Osteocyte (in vitro differentiated cells): Measurements from ENCODE around the gene ESPN. TPM values are rescaled to one million over a fixed set of nuclear protein-coding genes. Genes with fewer than 3 reads are reported as not detected.

Experiments
- DNase-seq: peaks from one replicate; pipeline ENCODE4 v3.0.0; 2021; ENCODE audit warnings: mixed read lengths; ENCODE audit not compliant: unreplicated experiment; ENCODE audit errors: extremely low spot score
- H3K27ac Mint-ChIP-seq: one replicate; pipeline ENCODE4 v1.8.0; 2021; ENCODE audit warnings: mild to moderate bottlenecking, mixed read lengths; ENCODE audit not compliant: unreplicated experiment
- H3K27me3 Mint-ChIP-seq: one replicate; pipeline ENCODE4 v1.8.0; 2021; ENCODE audit warnings: mixed read lengths; ENCODE audit not compliant: unreplicated experiment
- H3K36me3 Mint-ChIP-seq: one replicate; pipeline ENCODE4 v1.8.0; 2021; ENCODE audit warnings: mixed read lengths; ENCODE audit not compliant: unreplicated experiment
- H3K4me1 Mint-ChIP-seq: one replicate; pipeline ENCODE4 v1.8.0; 2021; ENCODE audit warnings: mixed read lengths; ENCODE audit not compliant: unreplicated experiment
- H3K4me3 Mint-ChIP-seq: one replicate; pipeline ENCODE4 v1.8.0; 2021; ENCODE audit warnings: mild to moderate bottlenecking, moderate library complexity, mixed read lengths; ENCODE audit not compliant: unreplicated experiment
- H3K9me3 Mint-ChIP-seq: one replicate; pipeline ENCODE4 v1.8.0; 2021; ENCODE audit warnings: mixed read lengths; ENCODE audit not compliant: unreplicated experiment
- total RNA-seq: library from RNA; stranded (reverse); gene quantifications from 2 replicates; pipeline ENCODE4 v1.2.1, GENCODE V29; 2021
- TF ChIP-seq, protein P1 (sequence below): fragments of 200-600 bp; sonication (generic); IDR thresholded peaks from 2 replicates; pipeline ENCODE4 v1.5.0; 2021; ENCODE audit warnings: antibody characterized with exemption, mild to moderate bottlenecking, moderate library complexity

The ESPN gene
- total RNA-seq, 1 donor from 2014 or later: not detected

DNA sequence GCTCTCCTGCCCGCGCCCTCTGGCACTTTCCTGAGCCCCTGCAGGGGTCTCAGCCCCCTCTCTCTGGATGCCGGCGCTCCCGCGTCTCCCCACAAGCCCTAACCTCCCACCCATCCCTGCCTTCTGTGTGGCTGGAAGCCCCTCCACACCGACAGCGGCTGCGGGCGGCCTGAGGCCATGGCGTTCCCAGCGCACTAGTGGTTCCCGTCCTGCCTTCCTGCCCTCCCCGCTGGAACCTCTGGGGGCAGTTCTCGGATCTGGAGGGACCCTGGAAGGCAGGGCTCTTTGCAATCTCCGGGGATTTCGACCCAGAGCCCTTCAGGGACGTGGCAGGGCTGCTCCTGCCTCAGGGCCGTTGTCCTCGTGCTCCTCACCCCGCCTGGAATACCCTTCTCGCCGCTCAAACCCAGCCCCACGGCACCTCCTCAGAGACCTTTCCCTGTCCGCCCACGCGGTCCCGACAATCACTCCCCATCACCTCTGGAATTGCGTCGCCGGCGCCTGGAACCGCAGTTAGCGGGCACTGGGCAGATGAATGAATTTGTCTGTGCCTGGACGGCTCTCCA lies 493 bp upstream of the ESPN start:
- no peak for DNase-seq
- H3K27me3 Mint-ChIP-seq: peaks cover 37% of the 10 kb centered on the region
- TF ChIP-seq, protein P1, sequence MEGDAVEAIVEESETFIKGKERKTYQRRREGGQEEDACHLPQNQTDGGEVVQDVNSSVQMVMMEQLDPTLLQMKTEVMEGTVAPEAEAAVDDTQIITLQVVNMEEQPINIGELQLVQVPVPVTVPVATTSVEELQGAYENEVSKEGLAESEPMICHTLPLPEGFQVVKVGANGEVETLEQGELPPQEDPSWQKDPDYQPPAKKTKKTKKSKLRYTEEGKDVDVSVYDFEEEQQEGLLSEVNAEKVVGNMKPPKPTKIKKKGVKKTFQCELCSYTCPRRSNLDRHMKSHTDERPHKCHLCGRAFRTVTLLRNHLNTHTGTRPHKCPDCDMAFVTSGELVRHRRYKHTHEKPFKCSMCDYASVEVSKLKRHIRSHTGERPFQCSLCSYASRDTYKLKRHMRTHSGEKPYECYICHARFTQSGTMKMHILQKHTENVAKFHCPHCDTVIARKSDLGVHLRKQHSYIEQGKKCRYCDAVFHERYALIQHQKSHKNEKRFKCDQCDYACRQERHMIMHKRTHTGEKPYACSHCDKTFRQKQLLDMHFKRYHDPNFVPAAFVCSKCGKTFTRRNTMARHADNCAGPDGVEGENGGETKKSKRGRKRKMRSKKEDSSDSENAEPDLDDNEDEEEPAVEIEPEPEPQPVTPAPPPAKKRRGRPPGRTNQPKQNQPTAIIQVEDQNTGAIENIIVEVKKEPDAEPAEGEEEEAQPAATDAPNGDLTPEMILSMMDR: no peak
- no peaks in the 10 kb centered on the region for H3K9me3 Mint-ChIP-seq
- H3K27ac Mint-ChIP-seq: no peak overlapping the region
- no peak overlapping the region for H3K4me3 Mint-ChIP-seq
- no peaks in the 10 kb centered on the region for H3K36me3 Mint-ChIP-seq
- H3K4me1 Mint-ChIP-seq: peaks cover 16% of the 10 kb centered on the region

GRCh38 chr1:6425658-6426057 lies 1.1 kb downstream of the ESPN start:
- Mint-ChIP-seq H3K27me3 (peaks cover 47% of the 10 kb centered on the region), H3K27ac (no peak overlapping the region), H3K4me1 (peaks cover 14% of the 10 kb centered on the region), H3K4me3 (no peak overlapping the region), H3K36me3 (no peaks in the 10 kb centered on the region), H3K9me3 (no peaks in the 10 kb centered on the region)
- DNase-seq: no peak
- TF ChIP-seq, protein P1: no peak

DNA sequence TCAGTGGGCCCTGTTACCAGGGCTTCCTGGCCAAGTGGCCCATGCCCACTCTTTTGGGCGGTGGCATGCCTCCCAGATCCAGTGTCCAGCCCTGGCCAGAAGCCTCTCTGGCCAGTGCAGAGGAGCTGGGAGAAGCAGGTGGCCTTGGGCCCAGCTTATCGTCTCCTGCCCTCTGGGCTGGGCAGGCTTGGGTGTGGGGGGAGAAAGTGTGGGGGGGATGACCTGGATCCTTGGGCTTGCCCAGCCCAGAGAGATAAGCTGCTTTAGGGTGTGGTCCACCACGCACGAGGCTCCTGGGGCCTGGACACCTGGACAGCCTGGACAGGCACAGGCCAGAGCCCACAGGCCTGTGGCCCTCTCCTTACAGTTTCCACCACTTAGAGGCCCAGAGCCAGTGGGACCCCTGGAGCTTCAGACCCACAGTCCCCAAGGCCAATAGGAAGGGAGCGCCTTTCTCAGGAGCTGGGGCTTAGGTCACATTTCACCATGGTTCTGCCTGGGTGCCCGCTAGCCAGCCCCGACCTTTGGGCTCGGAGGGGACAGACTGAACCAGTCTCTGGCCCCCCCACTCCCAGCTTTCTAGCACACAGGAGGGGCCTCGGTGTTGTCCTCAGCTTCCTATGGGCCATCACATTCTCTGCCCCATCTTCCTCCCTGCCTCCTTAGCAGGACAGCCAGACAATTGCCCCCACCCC lies 1.8 kb downstream of the ESPN start:
- Mint-ChIP-seq H3K27ac (no peak overlapping the region), H3K9me3 (no peaks in the 10 kb centered on the region), H3K27me3 (peaks cover 41% of the 10 kb centered on the region), H3K36me3 (no peaks in the 10 kb centered on the region), H3K4me1 (peaks cover 12% of the 10 kb centered on the region), H3K4me3 (no peak overlapping the region)
- DNase-seq: no peak
- TF ChIP-seq, protein P1: no peak

- peaks cover 35% of the 10 kb centered on the region for H3K27me3 Mint-ChIP-seq
- H3K9me3 Mint-ChIP-seq: no peaks in the 10 kb centered on the region
Measured at GRCh38 chr1:6426972-6427350, 2.4 kb downstream of the ESPN start.

More at GRCh38 chr1:6426972-6427350, 2.4 kb downstream of the ESPN start:
- no peak overlapping the region for H3K4me3 Mint-ChIP-seq
- H3K4me1 Mint-ChIP-seq: peaks cover 12% of the 10 kb centered on the region
- no peak for DNase-seq
- TF ChIP-seq, protein P1: no peak
- H3K27ac Mint-ChIP-seq: no peak overlapping the region
- H3K36me3 Mint-ChIP-seq: no peaks in the 10 kb centered on the region
